Naive B cell (primary cell): ENCODE measurements around the gene ATAT1. TPM values are rescaled to one million over a fixed set of nuclear protein-coding genes. Genes with fewer than 3 reads are reported as not detected.

ENCODE experiments used
- polyA plus RNA-seq, 6 donors: library from polyadenylated mRNA; unstranded; fragments of 300-500 nt; fragmentation: Illumina TruSeq; gene quantifications; one replicate each; pipeline ENCODE4 v1.2.3, GENCODE V29; 2021; ENCODE audit warnings: low read depth in 6 of 6

ATAT1 gene
- polyA plus RNA-seq, 6 donors from 2014 or later, result 0.79 to 4.1 (median 2.0) TPM

Other genes with a start within 250 kb of the ATAT1 start
- 1,000 to 10,000 TPM; 2,024 to 3,192 (median 2,301) TPM for gene HLA-E, start 137.4 kb upstream of the ATAT1 start, polyA plus RNA-seq
- 10 to 100 TPM; 23.8 to 47.4 (median 36.8) TPM for gene GNL1, start 70.4 kb upstream of the ATAT1 start, polyA plus RNA-seq
- 10 to 100 TPM in 4 of 6 donors, 1 to 10 TPM in 2; 8.1 to 14.2 (median 11.2) TPM for gene PRR3, start 69.6 kb upstream of the ATAT1 start, polyA plus RNA-seq
- 10 to 100 TPM; 11.5 to 31.0 (median 19.3) TPM for gene ABCF1, start 55.4 kb upstream of the ATAT1 start, polyA plus RNA-seq
- 10 to 100 TPM in 5 of 6 donors, 1 to 10 TPM in 1; 7.8 to 27.9 (median 25.9) TPM for gene PPP1R10, start 9.6 kb upstream of the ATAT1 start, polyA plus RNA-seq
- gene MRPS18B, start 9.0 kb upstream of the ATAT1 start, polyA plus RNA-seq, result 100 to 1,000 TPM; 101 to 221 (median 142) TPM
- gene C6orf136, start 20.3 kb downstream of the ATAT1 start, polyA plus RNA-seq, result 10 to 100 TPM in 4 of 6 donors, 1 to 10 TPM in 2; 8.1 to 15.5 (median 12.2) TPM
- 10 to 100 TPM in 5 of 6 donors, 1 to 10 TPM in 1; 4.2 to 27.0 (median 16.1) TPM for gene DHX16, start 46.1 kb downstream of the ATAT1 start, polyA plus RNA-seq
- 100 to 1,000 TPM in 1 of 6 donors, 10 to 100 TPM in 5; 70.3 to 103 (median 82.6) TPM for gene PPP1R18, start 59.8 kb downstream of the ATAT1 start, polyA plus RNA-seq
- gene NRM, start 64.1 kb downstream of the ATAT1 start, polyA plus RNA-seq, result 10 to 100 TPM; 37.3 to 72.1 (median 45.4) TPM
- 1 to 10 TPM; 2.0 to 8.3 (median 3.5) TPM for gene MDC1, start 90.4 kb downstream of the ATAT1 start, polyA plus RNA-seq
- gene TUBB, start 93.5 kb downstream of the ATAT1 start, polyA plus RNA-seq, result 100 to 1,000 TPM in 1 of 6 donors, 10 to 100 TPM in 5; 37.9 to 104 (median 73.3) TPM
- 10 to 100 TPM; 43.5 to 65.2 (median 52.4) TPM for gene FLOT1, start 115.8 kb downstream of the ATAT1 start, polyA plus RNA-seq
- gene IER3, start 117.7 kb downstream of the ATAT1 start, polyA plus RNA-seq, result under 1 TPM in 1 of 6 donors, not detected in 5; 0.31 TPM